Common myeloid progenitor, CD34-positive (primary cell): Measurements from ENCODE around the gene MRPS23.
A peak's percentile ranks its signal among the peaks of the same experiment; 100 is the strongest.

Experiments
- CTCF ChIA-PET: fragments of 350-600 bp; sonication (Branson Sonifier 250); formaldehyde crosslinking; loops from one replicate; lab custom pipeline; 2021; ENCODE audit warnings: antibody characterized with exemption; lab: Charles Lee
- POLR2A ChIA-PET: fragments of 350-600 bp; sonication (Branson Sonifier 250); formaldehyde crosslinking; loops from one replicate; lab custom pipeline; 2021; ENCODE audit warnings: antibody characterized with exemption; lab: Charles Lee
- DNase-seq, 3 donors: peaks; one replicate each; pipeline versions ENCODE4 v3.0.0 to v3.0.0-alpha.2; 2013
- H3K27ac ChIP-seq, 2 experiments: 1 replicate in 1 of 2; 2 replicates in 1 of 2; pipeline ENCODE4 v1.7.0; 2013; ENCODE audit warnings: inconsistent platforms in 2 of 2, low read length in 2 of 2, mild to moderate bottlenecking in 2 of 2, low read depth in 1 of 2, moderate library complexity in 1 of 2; ENCODE audit not compliant: severe bottlenecking in 2 of 2, insufficient read depth in 1 of 2, poor library complexity in 1 of 2
- H3K27me3 ChIP-seq, 5 experiments: replicated peaks in 2 of 5; 1 replicate in 3 of 5; 2 replicates in 2 of 5; pipeline versions ENCODE4 v1.6.1 to v1.7.0; 2013; ENCODE audit warnings: low read length in 4 of 5, mild to moderate bottlenecking in 2 of 5, moderate library complexity in 2 of 5, inconsistent platforms in 1 of 5; ENCODE audit not compliant: insufficient read depth in 5 of 5, control insufficient read depth in 4 of 5
- H3K36me3 ChIP-seq, 4 experiments: 1 replicate in 2 of 4; 2 replicates in 2 of 4; pipeline versions ENCODE4 v1.6.1 to v1.7.0; 2013; ENCODE audit warnings: low read length in 3 of 4, control low read depth in 1 of 4, mild to moderate bottlenecking in 1 of 4; ENCODE audit not compliant: control insufficient read depth in 4 of 4, insufficient read depth in 4 of 4
- H3K4me1 ChIP-seq, 4 experiments: 1 replicate in 3 of 4; 2 replicates in 1 of 4; pipeline versions ENCODE4 v1.6.1 to v1.7.1; 2013; ENCODE audit warnings: low read length in 3 of 4, mild to moderate bottlenecking in 3 of 4, control low read depth in 1 of 4, inconsistent platforms in 1 of 4, moderate library complexity in 1 of 4; ENCODE audit not compliant: control insufficient read depth in 4 of 4, insufficient read depth in 4 of 4; ENCODE audit errors: control extremely low read depth in 1 of 4
- H3K4me3 ChIP-seq, 7 experiments: 1 replicate in 4 of 7; 2 replicates in 3 of 7; pipeline versions ENCODE4 v1.5.1 to v1.7.0; 2013; ENCODE audit warnings: mild to moderate bottlenecking in 7 of 7, low read length in 6 of 7, moderate library complexity in 6 of 7, inconsistent platforms in 2 of 7, low read depth in 2 of 7, control low read depth in 1 of 7; ENCODE audit not compliant: insufficient read depth in 4 of 7, control insufficient read depth in 1 of 7; ENCODE audit errors: extremely low read depth in 1 of 7
- H3K9me3 ChIP-seq, 5 experiments: 1 replicate in 4 of 5; 2 replicates in 1 of 5; pipeline versions ENCODE4 v1.6.1 to v1.7.1; 2013; ENCODE audit warnings: low read length in 4 of 5, mild to moderate bottlenecking in 2 of 5, inconsistent platforms in 1 of 5, low read depth in 1 of 5, moderate library complexity in 1 of 5; ENCODE audit not compliant: control insufficient read depth in 4 of 5, insufficient read depth in 2 of 5; ENCODE audit errors: control extremely low read depth in 1 of 5
- WGBS: methylation state at CpG from one replicate; pipeline ENCODE4 v1.1.5; 2013; ENCODE audit not compliant: insufficient coverage; 5-methylcytosine and 5-hydroxymethylcytosine counted together

MRPS23 gene

GRCh38 chr17:57880086-57880456 lies 30.2 kb upstream of the MRPS23 start:
- POLR2A ChIA-PET = no interaction called here
- CTCF ChIA-PET = interaction anchor here (1.7 to 15.6 kb wide), 5 partner anchors 10 to 119 kb away, joined by 6 to 252 read pairs (median 17); partner anchors contain the start of gene MRPS23
- Histone ChIP-seq H3K27ac (no peak overlapping the region), H3K9me3 (no peaks in the 10 kb centered on the region), H3K27me3 (no peaks in the 10 kb centered on the region), H3K36me3 (no peaks in the 10 kb centered on the region), H3K4me1 (peaks cover 3 to 33% (median 22%) of the 10 kb centered on the region in 4 experiments), H3K4me3 (no peak overlapping the region)
- WGBS = 89% methylated on average over 7 of the region's 8 CpGs
- no peak for DNase-seq

- Histone ChIP-seq H3K4me1 (peaks cover 3 to 37% (median 27%) of the 10 kb centered on the region in 4 experiments), H3K27ac (no peak overlapping the region), H3K9me3 (no peaks in the 10 kb centered on the region), H3K4me3 (no peak overlapping the region), H3K36me3 (no peaks in the 10 kb centered on the region), H3K27me3 (no peaks in the 10 kb centered on the region)
- ChIA-PET CTCF (interaction anchor here (0.8 to 15.6 kb wide), 6 partner anchors 10 to 119 kb away, joined by 3 to 252 read pairs (median 14); partner anchors contain the start of gene MRPS23), POLR2A (no interaction called here)
- WGBS = 91% methylated on average over 10 of the region's 12 CpGs
- no peak for DNase-seq
Observed at GRCh38 chr17:57879437-57880085, 29.7 kb upstream of the MRPS23 start.

GRCh38 chr17:57877803-57878377 lies 28.0 kb upstream of the MRPS23 start:
- POLR2A ChIA-PET = no interaction called here
- H3K36me3 ChIP-seq = no peaks in the 10 kb centered on the region
- no peak overlapping the region for H3K27ac ChIP-seq

DNA sequence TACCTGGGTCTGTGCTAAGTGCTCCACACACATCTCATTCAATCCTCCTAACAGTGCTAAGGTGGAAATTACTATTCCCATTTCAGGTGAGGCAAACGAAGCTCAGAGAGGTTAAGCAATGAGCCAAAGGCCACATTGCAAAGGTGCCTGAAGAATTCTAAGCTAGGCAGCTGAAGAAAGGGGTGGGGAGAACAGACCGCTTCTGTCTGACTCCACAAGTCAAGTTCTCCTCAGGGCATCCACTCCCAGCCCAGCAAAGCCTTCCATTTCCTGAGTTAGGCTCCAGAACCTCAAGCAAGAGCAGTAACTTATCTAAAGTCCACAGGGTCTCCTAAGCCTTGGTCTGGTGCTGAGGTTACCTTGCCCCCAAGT lies 27.0 kb upstream of the MRPS23 start:
- H3K4me1 ChIP-seq = peaks cover 8 to 64% (median 54%) of the 10 kb centered on the region in 4 experiments

More at GRCh38 chr17:57877803-57878377, 28.0 kb upstream of the MRPS23 start:
- WGBS = 95% methylated on average over 7 of the region's 9 CpGs
- Histone ChIP-seq H3K27me3 (no peaks in the 10 kb centered on the region), H3K9me3 (no peaks in the 10 kb centered on the region), H3K4me1 (peaks cover 8 to 54% (median 43%) of the 10 kb centered on the region in 4 experiments), H3K4me3 (no peak overlapping the region)
- CTCF ChIA-PET = interaction anchor here (0.7 to 15.6 kb wide), 6 partner anchors 9 to 121 kb away, joined by 3 to 252 read pairs (median 14); partner anchors contain the start of gene MRPS23
- DNase-seq = no peak

DNA sequence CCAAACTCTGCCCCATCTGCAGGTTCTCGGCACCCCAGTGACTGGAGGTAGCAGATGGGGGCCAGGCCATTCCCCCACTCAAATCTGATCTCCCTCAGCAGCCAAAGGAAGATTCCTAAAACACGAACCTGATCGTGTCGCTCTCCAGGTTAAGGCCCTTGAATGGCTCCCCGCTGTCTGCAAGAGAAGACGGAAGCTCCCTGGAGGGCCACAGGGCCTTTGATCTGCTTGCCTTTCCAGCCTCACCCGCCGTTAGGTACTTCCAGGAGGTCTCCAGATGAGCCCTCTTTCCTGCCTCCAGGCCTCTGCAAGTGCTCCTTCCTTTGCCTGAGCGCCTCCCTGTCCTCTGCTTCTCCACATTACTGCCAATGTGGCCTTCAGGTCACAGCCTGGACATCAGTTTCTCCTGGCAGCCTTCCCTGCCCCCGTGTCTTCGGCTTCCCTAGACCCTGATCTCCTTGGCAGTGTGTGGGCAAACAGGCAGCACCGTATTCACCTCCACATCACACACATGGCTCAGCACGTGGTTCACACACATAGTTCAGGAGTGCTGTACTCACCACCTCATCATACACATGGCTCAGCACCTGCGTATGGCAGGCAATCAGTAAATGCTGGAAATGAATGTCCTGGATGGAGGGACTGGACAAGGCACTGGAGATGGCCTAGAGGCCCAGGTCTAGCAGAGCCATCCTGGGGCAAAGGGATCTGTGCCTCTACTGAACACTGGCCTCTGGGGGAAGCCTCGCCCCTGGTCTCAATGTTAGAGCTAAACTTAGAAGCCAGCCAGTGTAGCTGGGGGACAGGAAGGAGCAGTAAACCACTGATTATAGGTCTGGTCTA lies 26.4 kb upstream of the MRPS23 start:
- no peaks in the 10 kb centered on the region for H3K36me3 ChIP-seq
- no peaks in the 10 kb centered on the region for H3K27me3 ChIP-seq
- ChIA-PET POLR2A (interaction anchor here (0.7 to 1.1 kb wide), 2 partner anchors 26 to 131 kb away, joined by 3 read pairs; partner anchors contain the start of gene SRSF1), CTCF (interaction anchor here (0.8 to 15.6 kb wide), 13 partner anchors 9 to 747 kb away, joined by 3 to 252 read pairs (median 4); partner anchors contain the start of gene MRPS23)
- H3K4me1 ChIP-seq = peaks cover 8 to 70% (median 59%) of the 10 kb centered on the region in 4 experiments
- no peak for DNase-seq
- no peaks in the 10 kb centered on the region for H3K9me3 ChIP-seq
- no peak overlapping the region for H3K4me3 ChIP-seq
- no peak overlapping the region for H3K27ac ChIP-seq
- 82% methylated on average over 13 of the region's 15 CpGs for WGBS

More for the DNA sequence above, 27.0 kb upstream of the MRPS23 start:
- POLR2A ChIA-PET = interaction anchor here (0.7 to 1.1 kb wide), 2 partner anchors 26 to 130 kb away, joined by 3 read pairs; partner anchors contain the start of gene SRSF1
- CTCF ChIA-PET = interaction anchor here (0.8 to 15.6 kb wide), 7 partner anchors 9 to 120 kb away, joined by 3 to 252 read pairs (median 4); partner anchors contain the start of gene MRPS23
- 85% methylated on average over 2 of the region's 2 CpGs for WGBS
- no peaks in the 10 kb centered on the region for H3K36me3 ChIP-seq
- H3K4me3 ChIP-seq = no peak overlapping the region
- no peak overlapping the region for H3K27ac ChIP-seq
- no peaks in the 10 kb centered on the region for H3K9me3 ChIP-seq
- no peak for DNase-seq
- no peaks in the 10 kb centered on the region for H3K27me3 ChIP-seq

GRCh38 chr17:57875290-57876022 lies 25.6 kb upstream of the MRPS23 start:
- Histone ChIP-seq H3K4me1 (peaks cover 8 to 78% (median 65%) of the 10 kb centered on the region in 4 experiments), H3K9me3 (no peaks in the 10 kb centered on the region), H3K4me3 (peak overlapping the region in 3 of 7 experiments; percentile 29 to 45 (median 29)), H3K27ac (no peak overlapping the region), H3K27me3 (no peaks in the 10 kb centered on the region), H3K36me3 (no peaks in the 10 kb centered on the region)
- ChIA-PET POLR2A (interaction anchor here (0.7 to 1.2 kb wide), 2 partner anchors 17 to 124 kb away, joined by 3 to 4 read pairs; no protein-coding TSS in a partner anchor), CTCF (interaction anchor here (0.8 to 15.6 kb wide), 12 partner anchors 15 to 747 kb away, joined by 3 to 252 read pairs (median 6); partner anchors contain the start of gene MRPS23)
- peak; percentile 69 to 79 (median 74) for DNase-seq
- WGBS = 12% methylated on average over 8 of the region's 10 CpGs
